Measurements from ENCODE around the gene SLC16A13. TPM values are rescaled to one million over a fixed set of nuclear protein-coding genes. Genes with fewer than 3 reads are reported as not detected.
"Not testable (repeated sequence)": the region's sequence is repeated elsewhere in the genome, so short reads cannot be mapped to it uniquely, and the experiment has no call there.

Gene SLC16A13, protein sequence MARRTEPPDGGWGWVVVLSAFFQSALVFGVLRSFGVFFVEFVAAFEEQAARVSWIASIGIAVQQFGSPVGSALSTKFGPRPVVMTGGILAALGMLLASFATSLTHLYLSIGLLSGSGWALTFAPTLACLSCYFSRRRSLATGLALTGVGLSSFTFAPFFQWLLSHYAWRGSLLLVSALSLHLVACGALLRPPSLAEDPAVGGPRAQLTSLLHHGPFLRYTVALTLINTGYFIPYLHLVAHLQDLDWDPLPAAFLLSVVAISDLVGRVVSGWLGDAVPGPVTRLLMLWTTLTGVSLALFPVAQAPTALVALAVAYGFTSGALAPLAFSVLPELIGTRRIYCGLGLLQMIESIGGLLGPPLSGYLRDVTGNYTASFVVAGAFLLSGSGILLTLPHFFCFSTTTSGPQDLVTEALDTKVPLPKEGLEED
- total RNA-seq = 10 to 100 TPM; 10.1 to 10.5 TPM

DNA sequence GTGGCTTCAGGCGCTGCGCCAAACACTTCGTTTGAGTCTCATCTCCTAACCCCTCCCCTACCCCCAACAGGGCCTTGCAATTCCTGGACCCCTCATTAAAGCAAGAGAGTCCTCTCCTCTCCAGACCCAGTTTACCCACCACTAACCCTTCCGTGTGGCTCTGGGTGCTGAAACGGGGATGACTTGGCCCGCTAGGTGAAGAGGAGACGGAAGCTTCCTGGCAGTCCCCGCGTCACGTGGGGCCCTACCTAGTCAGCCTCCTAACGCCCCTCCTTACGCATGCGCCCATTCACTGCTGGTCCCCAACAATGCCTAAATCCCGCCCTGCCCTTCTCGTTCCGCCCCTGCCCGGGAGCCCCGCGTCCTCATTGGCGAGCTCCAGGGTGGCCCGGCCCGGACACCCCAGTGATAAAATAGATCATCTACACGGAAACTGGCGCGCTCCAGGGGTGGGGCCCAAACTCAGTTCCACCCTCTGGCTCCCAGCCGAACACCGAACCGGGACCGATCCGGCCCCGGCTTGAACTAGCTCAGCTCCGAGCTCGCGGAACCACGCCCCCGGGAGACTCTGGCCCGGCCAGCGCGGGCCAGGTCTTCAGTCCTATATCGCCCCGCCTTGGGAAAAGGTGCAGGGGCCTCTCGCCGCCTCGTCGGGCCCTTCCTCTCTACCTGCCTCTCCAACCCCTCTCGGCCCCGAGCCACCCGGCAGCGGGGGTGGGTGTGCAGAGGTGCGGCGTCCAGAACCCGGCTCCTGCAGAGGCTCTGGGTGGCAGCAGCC lies at the start of gene SLC16A13:
TSS of gene SLC16A13 (plus strand) at position 425 of the 778 bp plus-strand sequence. CDS start 368 bp downstream, outside the sequence.
- ChIA-PET CTCF (interaction anchor here (0.6 to 1.7 kb wide), 9 partner anchors 10 to 526 kb away, joined by 3 to 7 read pairs (median 3); partner anchors contain the start of gene SENP3), POLR2A (interaction anchor here (0.6 to 1.6 kb wide), 7 partner anchors 9 to 1538 kb away, joined by 3 to 25 read pairs (median 4); partner anchors contain the start of genes RNASEK and SLC16A11)

GRCh38 chr17:6986676-6987075 lies 49.1 kb upstream of the SLC16A13 start:
- ChIA-PET POLR2A (no interaction called here), CTCF (interaction anchor here (1.7 kb wide), 1 partner anchor 17 kb away, joined by 11 read pairs; no protein-coding TSS in a partner anchor)

- CTCF ChIA-PET = no interaction called here
- POLR2A ChIA-PET = no interaction called here
These were observed 46.0 kb upstream of the SLC16A13 start for GRCh38 chr17:6989779-6990178.

- CTCF ChIA-PET = interaction anchor here (0.6 to 1.5 kb wide), 2 partner anchors 80 to 83 kb away, joined by 3 to 4 read pairs; no protein-coding TSS in a partner anchor
- POLR2A ChIA-PET = not testable (repeated sequence)
These were observed 42.2 kb upstream of the SLC16A13 start for GRCh38 chr17:6993613-6994056.

- POLR2A ChIA-PET = no interaction called here
These were observed 41.7 kb upstream of the SLC16A13 start for GRCh38 chr17:6994118-6994598.

GRCh38 chr17:6994666-6995256 lies 41.1 kb upstream of the SLC16A13 start:
- ChIA-PET POLR2A (no interaction called here), CTCF (interaction anchor here (0.6 to 2.0 kb wide), 4 partner anchors 10 to 84 kb away, joined by 3 to 6 read pairs (median 4); no protein-coding TSS in a partner anchor)

More at GRCh38 chr17:6994118-6994598, 41.7 kb upstream of the SLC16A13 start:
- CTCF ChIA-PET = interaction anchor here (0.6 to 1.5 kb wide), 2 partner anchors 80 to 84 kb away, joined by 3 to 4 read pairs; no protein-coding TSS in a partner anchor

GRCh38 chr17:6995500-6996255 lies 40.1 kb upstream of the SLC16A13 start, which contains the start of gene ALOX12:
Gene ALOX12, plus strand, starts transcription at chr17:6996049. Its CDS starts 69 bp downstream, at chr17:6996118.
- ChIA-PET CTCF (interaction anchor here (0.6 to 2.0 kb wide), 3 partner anchors 9 to 85 kb away, joined by 4 to 6 read pairs (median 4); no protein-coding TSS in a partner anchor), POLR2A (interaction anchor here (0.6 to 0.7 kb wide), 2 partner anchors 12 to 20 kb away, joined by 3 read pairs; no protein-coding TSS in a partner anchor)

- ChIA-PET CTCF (interaction anchor here (1.7 to 2.0 kb wide), 2 partner anchors 8 to 26 kb away, joined by 4 to 6 read pairs; no protein-coding TSS in a partner anchor), POLR2A (interaction anchor here (0.6 to 0.7 kb wide), 2 partner anchors 11 to 19 kb away, joined by 3 read pairs; no protein-coding TSS in a partner anchor)
These were observed 39.4 kb upstream of the SLC16A13 start for GRCh38 chr17:6996256-6997011.

DNA sequence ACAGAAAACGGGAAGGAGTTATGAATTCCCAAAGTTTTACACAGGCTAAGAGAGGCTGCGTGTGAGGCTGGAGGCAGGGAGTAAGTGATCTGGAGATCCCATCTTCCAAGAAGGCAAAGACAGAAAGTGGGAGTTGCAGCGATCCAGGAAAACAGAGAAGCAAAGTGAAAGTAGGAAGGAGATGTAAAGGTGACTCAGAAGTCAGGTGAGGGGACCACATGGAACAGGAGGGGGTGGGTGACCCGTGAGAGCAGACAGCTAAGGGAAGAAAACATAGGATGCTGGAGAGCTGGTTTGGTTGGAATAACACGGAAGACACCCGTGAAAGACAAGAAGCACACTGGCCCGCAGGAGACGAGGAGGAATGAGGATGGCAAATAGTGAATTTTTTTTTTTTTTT lies 38.6 kb upstream of the SLC16A13 start:
- ChIA-PET CTCF (interaction anchor here (0.7 kb wide), 1 partner anchor 9 kb away, joined by 3 read pairs; no protein-coding TSS in a partner anchor), POLR2A (no interaction called here)

- ChIA-PET POLR2A (no interaction called here), CTCF (interaction anchor here (1.5 kb wide), 1 partner anchor 86 kb away, joined by 4 read pairs; no protein-coding TSS in a partner anchor)
These were observed 36.8 kb upstream of the SLC16A13 start for GRCh38 chr17:6998855-6999508.

DNA sequence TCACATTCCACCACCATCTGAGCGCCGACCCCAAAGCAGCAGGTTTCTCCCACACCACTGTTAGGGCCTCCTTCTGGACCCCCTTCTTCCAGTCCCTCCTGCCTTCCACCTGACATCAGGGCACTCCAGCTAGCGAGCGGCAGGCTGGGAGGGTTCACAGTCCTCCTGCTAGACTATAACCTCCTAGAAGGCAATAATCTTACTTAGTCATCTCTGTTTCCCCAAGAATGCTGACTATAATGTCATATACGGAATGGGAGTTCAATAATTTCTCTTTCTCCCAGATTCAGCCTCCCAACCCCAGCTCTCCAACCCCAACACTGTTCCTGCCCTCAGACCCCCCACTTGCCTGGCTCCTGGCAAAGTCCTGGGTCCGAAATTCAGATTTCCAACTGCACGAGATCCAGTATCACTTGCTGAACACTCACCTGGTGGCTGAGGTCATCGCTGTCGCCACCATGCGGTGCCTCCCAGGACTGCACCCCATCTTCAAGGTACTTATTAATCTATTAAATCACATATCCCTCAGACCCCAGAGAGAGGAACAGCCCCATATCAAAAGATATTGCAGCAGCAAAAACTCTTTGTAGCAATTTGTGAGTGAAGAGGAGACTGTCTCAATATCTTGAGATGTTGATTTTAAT lies 34.4 kb upstream of the SLC16A13 start:
- CTCF ChIA-PET = interaction anchor here (1.2 to 8.8 kb wide), 3 partner anchors 34 to 86 kb away, joined by 3 to 69 read pairs (median 3); partner anchors contain the start of gene SLC16A13
- POLR2A ChIA-PET = no interaction called here

DNA sequence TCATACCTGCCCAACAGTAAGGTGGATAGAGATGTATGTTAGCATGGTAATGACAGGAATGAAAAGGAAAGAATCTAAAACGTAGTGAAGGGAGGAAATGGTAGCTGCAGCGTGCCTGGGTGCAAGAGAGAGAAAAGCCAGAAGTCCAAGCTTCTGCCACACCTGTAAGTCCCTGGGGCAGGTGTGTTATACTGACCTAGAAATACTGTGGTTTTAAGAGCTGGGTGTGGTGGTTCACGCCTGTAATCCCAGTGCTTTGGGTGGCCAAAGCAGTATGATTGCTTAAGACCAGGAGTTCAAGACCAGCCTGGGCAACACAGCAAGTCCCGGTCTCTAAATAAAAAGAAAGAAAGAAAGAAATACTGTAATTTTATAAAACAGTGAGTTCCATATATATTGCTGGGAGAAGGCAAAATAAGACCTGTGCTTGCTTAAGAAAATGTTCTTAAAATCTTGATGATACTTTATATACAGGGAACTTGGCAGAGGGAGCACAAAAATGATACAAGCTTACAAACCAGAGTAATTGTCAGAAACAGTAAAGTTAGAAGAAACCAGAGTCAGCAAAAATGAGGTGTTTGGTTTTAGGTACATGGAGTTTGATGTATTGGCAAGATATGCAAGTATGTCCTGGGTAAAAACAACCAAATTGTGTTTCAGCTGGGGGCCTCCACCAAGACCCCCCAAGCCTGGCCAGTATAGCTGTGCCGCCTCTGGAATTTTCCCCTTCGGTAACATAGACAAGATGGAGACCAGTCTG lies 33.3 kb upstream of the SLC16A13 start:
- ChIA-PET CTCF (interaction anchor here (0.9 to 8.8 kb wide), 8 partner anchors 16 to 92 kb away, joined by 3 to 69 read pairs (median 5); partner anchors contain the start of gene SLC16A13), POLR2A (no interaction called here)

DNA sequence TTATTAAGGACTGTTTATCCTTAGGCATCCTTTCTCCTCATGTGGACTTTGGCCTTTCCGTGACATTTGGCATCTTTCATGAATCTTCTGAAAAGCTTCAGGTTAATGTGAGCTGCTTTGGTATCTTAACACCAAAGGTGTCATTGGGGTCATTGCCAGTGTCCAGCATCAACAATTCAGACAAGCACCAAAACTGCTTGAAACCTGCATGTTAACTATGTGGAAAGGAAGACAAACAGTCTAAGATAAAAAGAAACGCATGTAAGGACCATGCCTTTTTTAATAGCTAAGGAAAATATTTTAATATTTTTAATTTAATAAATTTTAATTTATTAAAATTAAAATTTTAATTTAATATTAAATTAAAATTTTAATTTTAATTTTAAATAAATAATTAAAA lies 32.1 kb upstream of the SLC16A13 start:
- ChIA-PET CTCF (interaction anchor here (0.7 to 8.8 kb wide), 10 partner anchors 12 to 799 kb away, joined by 3 to 69 read pairs (median 6); no protein-coding TSS in a partner anchor), POLR2A (no interaction called here)

DNA sequence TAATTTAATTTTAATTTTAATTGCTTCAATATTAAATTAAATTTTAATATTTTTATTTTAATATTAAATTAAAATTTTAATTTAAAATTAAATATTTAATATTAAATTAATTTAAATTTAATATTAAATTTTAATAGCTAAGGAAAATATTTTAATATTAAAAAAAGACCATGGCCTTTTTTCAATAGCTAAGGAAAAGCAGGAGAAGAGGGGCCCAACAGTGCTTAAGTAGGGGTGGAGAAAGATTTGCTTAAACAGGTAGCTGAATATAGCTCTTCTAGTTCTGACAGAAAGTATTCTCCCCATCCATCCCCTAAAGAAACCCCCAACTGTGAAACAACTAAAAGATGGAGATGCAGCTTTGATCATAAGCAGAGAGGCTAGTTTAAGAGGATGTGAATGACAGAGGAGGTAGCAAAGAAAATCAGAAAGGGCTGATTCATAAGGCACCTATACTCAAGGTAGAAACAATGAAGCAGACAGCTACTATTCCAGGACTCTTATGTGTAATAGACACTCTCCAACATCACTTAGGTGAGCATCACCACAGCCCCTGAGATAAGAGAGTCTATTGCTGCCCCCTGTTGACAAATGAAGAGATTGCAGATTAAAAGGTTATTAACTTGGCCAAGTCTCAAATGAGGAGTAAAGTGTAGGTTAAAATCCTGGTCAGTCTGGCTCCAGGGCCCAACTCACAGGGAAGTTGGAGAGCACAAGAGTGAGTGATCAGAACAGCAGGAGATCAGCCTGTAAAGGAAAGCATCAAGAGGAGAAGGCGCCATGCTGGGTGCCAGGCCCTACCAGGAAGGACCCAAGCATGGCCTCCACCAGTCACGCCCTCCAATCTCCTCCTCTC lies 31.2 kb upstream of the SLC16A13 start:
- ChIA-PET CTCF (interaction anchor here (0.6 to 8.8 kb wide), 22 partner anchors 9 to 173 kb away, joined by 3 to 69 read pairs (median 4); partner anchors contain the start of gene ALOX12), POLR2A (interaction anchor here (0.6 kb wide), 1 partner anchor 94 kb away, joined by 10 read pairs; no protein-coding TSS in a partner anchor)

All from activated CD8-positive, alpha-beta memory T cell treated with anti-CD3 and anti-CD28 coated beads for 36 hours (primary cell).